SK-N-DZ (cell line): ENCODE data around the gene CPSF4L. TPM values are rescaled to one million over a fixed set of nuclear protein-coding genes. Genes with fewer than 3 reads are reported as not detected.
A peak's percentile ranks its signal among the peaks of the same experiment; 100 is the strongest.
"Not testable (repeated sequence)": the region's sequence is repeated elsewhere in the genome, so short reads cannot be mapped to it uniquely, and the experiment has no call there.

Experiments used
- DNase-seq: peaks from one replicate; pipeline ENCODE4 v3.0.0-alpha.2; 2015; ENCODE audit warnings: low spot score
- polyA plus RNA-seq, 2 experiments: library from polyadenylated mRNA; depleted of rRNA; stranded (reverse); fragments of >200 nt; gene quantifications; 2 replicates each; pipeline ENCODE4 v1.2.3, GENCODE V29; 2014

CPSF4L gene, protein sequence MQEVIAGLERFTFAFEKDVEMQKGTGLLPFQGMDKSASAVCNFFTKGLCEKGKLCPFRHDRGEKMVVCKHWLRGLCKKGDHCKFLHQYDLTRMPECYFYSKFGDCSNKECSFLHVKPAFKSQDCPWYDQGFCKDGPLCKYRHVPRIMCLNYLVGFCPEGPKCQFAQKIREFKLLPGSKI
- polyA plus RNA-seq (2014; cell fraction: cytosol; rRNA removed), result not detected in 2 replicates
- polyA plus RNA-seq (2014; cell fraction: nucleus; rRNA removed), result not detected in 2 replicates

DNA sequence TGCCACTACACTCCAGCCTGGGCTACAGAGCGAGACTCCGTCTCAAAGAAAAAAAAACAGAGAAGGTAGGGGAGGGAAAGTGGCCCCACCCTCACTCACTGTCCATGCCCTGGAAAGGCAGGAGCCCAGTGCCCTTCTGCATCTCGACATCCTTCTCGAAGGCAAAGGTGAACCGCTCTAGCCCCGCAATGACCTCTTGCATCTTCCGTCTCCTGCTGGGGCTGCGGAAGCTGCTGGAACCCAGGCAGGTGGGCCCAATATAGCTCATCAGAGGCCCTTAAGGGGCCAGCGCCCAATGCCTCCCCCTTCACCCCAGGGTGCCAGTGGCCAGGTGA, at the start of gene CPSF4L:
CPSF4L (minus strand) TSS at position 264 of the 335 bp plus-strand sequence; CDS start at position 202, 62 bp downstream.
- no peak for DNase-seq

DNA sequence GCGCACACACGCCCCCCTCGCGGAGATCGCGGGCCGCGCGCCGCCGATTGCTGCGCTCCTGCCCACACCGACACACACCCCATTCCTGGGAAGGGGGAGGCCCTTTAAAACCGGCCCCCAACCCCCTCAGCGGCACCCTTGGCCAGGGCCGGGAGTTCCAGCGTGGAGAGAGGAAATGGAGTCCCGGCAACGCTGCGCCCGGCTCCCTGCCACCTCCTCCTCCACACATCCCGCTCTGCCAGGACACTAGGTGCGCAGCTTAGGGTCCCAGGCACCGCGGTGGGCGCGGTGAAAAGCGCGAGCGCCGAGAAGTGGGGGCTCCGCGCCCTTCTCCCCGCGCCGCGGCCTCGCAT, 49.7 kb upstream of the CPSF4L start:
- no peak for DNase-seq

DNA sequence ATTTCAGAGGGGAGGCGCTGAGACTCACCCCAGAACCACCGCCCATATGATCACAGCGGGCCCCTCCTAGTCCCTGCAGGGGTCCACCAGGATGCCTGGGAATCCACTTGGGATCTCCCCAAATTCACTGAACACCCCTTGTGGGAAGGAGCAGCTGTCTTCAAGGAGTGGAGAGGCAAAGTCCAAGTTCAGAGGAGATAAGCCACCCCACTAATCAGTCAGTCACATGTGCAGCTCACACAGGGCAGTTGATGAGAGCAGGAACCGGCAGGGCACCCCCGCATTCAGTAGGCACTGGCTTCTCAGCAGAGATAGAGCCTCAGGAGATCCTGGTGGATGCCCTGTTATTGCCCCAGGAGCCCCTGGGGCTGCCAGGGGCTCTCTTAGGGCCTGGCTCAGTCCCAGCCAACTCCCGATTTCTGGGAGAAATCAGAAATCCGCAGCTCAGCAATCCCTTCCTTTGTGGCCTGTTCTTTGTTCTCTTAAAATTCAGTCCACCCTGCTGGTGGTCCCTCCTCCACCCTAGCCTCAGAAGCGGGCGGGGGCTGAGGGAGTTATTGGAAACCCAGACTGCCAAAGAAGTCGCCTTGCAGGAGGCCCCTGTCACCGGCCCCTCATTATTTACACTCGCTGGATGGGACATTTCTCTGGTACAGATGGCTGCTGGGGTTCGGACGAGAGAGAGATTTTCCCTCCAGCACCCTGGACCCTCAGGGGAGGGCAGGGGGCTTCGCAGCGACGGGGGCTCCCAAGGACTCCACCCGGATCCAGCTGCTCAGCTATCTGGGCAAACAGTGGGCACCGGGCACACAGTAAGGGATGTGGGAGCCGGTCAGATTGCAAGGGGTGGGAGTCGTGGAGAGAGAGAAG, 48.3 kb upstream of the CPSF4L start:
- no peak for DNase-seq

DNA sequence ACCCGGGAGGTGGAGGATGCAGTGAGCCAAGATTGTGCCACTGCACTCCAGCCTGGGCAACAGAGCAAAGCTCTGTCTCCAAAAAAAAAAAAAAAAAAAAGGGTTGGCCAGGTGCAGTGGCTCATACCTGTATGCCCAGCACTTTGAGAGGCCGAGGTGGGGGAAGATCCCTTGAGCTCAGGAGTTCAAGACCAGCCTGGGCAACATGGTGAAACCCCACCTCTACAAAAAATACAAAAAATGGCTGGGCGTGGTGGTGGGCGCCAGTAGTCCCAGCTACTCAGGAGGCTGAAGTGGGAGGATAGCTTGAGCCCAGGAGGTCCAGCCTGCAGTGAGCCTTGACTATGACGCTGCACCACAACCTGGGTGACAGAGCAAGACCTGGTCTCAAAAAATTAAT, 47.3 kb upstream of the CPSF4L start:
- DNase-seq, result not testable (repeated sequence)

DNA sequence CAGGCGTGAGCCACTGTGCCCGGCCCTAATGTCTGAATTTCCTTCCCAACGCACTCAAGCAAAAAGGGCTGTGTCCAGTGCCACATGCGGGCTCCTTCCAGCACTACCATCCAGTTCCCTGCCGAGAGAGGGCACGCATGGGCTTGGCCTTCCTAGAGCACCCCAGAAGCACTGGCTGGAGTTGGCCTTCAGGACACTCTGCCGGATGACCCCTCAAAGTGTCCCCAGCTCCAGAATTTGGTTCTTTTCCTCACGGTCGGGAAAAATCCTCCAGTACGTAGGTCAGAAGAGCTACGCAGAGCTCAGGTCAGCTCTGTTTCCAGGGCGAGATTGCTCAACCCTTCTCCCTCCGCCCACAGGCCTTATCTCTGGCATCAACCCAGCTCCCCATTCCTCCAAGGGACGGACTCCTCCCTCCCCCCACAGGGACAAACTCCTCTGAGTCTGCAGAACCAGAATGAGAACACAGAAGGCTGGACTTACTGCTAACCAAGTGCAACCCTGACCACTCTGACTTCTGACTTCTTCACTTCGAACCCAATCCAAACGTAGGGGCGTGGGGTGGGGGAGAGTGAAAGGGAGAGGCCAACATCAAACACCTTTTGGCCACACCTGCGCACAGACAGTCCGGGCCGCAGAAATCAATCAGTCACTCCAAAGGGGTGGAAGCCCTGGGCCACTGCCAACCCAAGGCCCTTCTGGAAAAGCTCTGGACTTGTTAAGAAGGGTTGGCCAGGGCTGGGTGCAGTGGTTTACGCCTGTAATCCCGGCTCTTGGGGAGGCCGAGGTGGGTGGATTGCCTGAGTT, 46.5 kb upstream of the CPSF4L start:
- peak; percentile 85 for DNase-seq

DNA sequence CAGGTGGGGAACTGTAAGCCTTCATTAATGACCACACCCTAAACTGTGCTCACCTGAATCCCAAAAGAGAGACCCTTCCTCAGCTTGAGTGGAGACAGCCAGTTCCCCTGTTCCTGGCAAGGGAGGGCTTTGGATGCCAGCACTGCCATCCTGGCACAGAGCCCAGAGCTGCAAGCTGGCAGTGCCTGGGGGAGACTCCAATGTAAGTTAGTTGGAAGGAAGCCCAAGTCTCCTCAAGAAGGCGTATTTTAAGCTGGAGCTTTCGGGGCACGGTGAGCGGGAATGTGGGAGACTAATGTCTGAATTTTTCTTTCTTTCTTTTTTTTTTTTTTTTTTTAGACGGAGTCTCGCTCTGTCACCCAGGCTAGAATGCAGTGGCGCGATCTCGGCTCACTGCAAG, 45.5 kb upstream of the CPSF4L start:
- DNase-seq, result no peak

DNA sequence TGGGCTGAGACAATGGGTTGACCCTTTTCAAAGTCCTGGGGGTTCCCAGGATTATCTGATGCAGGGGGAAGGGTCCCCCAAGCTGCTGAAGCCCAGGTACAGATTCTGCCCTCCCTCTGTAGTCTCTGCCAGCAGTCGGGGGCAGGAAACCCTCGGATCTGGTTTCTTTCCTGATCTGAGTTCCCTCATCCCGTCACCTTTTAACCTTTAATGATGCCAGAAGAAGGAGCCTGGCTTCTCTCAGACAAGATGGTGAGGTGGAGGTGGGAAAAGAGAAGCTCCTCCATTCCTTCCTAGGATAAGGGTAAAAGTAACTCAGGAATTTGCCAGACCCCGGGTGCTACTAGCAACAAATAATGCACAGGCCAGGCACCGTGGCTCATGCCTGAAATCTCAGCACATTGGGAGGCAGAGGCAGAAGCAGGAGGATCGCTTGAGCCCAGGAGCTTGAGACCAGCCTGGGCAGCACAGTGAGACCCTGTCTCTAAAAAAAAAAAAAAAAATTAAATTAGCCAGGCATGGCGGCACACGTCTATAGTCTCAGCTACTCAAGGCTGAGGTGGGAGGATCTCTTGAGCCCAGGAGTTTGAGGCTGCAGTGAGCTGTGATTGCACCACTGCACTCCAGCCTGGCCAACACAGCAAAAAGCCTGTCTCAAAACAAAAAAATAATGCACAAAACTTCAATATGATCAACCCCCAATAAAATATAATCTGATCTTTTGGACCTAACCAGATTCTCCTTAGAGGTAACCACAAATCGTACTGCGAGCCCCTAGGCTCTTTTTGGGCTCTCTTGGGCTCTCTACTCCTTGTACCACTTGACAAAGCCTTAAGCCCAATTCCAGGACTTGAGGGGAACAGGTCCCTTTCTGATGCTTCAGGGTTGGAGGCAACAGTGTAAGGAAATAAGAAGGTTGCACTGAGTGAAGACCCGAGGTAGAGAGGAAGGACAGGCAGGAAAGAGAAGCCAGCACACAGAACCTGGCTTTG, 44.5 kb upstream of the CPSF4L start:
- peak; percentile 87 for DNase-seq

DNA sequence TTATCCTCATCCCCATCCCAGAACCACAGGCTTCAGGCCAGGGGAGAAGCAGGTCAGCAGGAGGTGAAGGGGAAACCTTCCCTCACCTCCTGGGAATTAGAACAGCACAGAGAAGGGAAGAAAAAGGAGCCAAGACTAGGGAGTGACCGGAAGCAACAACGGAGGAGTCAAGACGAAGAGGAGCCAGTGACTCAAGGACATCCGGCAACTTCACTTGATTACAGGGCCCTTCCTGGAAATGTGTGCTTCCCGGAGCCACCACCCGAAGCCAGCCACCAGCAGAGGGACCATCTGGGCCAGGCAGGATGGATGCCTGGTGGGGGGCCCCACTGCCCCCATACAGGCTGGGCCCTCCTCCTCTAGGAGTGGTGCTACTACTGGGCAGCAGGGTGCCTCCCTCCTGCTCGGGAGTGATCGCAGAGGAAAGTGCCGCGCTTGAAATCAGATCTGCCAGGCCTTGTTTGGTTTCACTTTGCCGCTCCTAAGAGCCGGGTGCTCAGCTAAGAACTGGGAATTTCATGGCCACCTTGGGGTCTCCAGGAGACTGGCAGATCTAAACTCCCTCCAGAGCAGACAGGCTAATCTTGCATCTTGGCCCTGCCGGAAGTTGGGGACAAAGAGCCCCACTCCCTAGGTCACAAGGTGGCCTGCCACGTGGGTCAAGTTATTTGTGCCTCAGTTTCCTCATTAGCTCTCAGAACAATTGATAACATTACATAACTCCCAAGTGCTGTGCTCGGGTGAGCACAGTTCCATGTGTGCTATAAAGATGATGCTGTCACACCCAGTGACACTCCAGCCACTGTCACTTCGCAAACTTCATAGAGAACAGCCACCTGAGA, 43.5 kb upstream of the CPSF4L start:
- DNase-seq, result peak; percentile 75

DNA sequence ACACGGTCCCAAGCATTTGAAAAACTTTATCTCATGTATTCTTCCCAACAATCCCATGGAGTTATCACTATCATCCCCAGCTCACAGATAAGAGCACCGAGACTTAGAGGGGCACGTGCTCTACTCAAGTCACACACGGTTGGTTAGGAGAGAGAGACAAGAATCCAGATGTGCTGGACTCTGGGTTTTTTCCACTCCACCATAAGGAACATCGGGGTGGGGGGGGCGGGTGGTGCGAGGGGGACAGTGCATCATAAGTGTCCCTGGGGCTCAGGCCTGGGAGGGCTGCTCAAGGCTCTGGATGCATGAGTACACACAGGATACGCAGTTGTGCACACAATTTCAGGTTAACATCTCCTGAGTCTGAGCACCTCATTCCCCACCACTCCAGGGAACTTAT, 42.8 kb upstream of the CPSF4L start:
- no peak for DNase-seq

DNA sequence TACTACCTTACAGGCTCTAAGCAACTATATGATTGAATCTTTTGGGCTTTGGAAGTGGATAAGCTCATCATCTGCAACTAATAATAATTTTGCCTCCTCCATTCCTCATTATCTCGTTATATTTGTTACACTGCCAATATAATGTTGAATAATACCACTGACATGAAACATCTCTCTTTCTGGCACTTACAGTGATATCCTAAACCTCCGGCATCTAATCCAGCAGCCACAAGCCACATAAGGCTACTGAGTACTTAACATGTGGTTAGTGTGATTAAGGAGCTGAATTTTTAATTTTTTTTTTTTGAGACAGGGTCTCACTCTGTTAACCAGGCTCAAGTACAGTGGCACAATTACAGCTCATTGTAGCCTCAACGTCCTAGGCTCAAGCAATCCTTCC, 40.5 kb upstream of the CPSF4L start:
- DNase-seq, result no peak

DNA sequence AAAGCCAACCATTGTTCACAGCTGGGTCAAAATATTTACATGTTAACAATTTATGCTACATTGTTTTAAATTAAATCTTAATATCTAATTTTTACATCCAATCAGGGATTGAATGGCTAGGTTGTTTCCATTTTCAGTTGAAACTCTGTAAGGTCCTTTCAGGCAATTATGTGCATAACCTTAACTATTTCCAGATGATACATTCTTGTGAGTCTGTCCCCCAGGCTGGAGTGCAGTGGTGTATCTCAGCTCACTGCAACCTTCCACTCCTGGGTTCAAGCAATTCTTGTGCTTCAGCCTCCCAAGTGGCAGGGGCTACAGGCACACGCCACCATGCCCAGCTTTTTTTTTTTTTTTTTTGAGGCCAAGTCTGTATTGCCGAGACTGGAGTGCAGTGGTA, 39.7 kb upstream of the CPSF4L start:
- DNase-seq, result no peak

DNA sequence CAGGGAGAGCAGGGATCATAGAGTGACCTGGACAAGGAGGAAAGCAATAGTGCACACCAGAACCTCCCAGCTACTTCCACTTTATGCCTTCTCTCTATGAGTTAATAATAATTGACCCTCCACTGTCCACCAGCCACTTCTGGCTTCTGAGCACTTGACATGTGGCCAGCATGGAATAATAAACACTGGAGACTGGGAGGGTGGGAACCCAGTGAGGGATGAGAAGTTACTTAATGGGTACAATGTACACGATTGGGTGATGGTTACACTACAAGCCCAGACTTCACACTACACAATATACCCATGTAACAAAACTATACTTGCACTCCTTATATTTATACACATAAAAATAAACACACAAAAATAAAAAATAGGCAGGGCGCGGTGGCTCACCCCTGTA, 38.7 kb upstream of the CPSF4L start:
- no peak for DNase-seq

DNA sequence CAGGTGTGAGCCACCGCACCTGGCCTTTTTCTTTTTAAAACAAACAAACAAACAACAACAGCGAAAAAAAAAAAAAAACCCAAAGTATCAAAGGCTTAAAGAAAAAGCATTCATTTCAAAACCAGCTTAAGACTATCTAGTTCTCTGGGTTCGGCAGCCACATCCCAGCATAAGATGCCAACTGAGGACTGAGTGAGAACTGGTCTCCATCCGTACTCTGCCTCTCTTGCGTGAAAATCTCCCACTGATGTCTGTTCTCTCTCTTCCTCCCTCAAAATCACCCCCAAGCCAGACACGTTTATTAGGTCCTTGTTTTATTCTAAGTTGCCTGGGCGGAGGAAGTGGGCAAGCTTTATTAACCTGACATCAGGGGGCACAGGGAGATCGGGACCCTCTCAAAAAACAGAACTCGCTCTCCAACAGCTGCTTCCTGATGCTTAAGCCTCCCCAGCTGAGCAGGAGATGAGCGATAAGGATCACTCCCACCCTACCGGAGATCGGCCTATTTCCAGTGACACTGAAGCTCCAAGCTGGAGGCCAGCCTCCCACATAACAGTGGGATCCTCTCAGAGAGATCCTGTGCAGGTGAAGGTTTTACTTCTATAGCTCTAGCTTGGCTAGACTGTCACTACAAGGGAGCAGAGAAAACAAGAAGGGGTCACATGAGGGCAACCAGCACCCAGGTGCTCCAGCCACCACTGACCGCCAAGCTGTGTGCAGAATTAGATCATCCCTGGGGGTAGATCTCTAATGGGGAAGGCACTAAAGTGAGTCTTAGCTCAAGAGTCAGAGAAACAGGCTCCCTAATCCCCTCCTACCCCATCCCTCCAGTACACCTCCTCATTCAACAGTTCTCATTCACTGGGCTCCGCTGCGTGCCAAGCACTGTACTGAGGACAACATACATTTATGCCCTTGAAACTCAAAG, 36.5 kb upstream of the CPSF4L start:
- peak; percentile 81 for DNase-seq

DNA sequence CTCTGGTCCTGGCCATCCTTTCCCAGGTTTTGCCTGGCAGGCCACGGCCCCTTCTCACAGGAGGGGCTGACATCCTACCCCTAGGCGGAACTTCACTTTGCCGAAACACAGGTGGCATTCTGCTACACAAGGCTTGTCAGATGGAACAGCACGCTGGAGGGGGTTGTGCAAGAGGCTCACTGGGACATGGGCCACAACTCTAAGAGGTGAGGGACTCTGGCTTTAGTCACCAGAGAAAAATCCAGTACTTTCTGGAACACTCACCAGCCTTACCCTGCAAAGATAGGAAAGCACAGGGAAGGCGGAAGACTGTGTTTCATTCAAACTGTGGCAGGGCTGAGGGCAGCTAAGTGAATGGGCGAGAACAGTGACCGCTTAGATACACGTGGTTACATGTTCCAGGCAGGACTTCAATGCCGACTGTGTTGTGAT, 31.8 kb upstream of the CPSF4L start:
- DNase-seq, result no peak

DNA sequence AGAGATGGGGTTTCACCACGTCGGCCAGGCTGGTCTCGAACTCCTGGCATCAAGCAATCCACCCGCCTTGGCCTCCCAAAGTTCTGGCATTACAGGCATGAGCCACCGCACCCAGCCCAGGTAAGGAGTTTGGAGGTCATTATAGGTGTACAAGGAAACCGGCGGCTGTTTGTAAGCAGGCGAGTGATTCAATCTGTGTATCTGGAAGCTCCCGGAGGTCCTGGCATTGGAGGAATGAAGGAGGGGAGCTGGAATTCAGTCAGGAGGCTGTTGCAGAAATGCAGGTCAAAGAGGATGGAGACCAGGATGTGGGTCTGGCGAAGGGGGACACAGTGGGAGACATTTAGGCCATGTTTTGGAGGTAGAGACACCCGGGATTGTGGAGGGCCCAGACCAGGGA, 31.4 kb upstream of the CPSF4L start:
- no peak for DNase-seq

DNA sequence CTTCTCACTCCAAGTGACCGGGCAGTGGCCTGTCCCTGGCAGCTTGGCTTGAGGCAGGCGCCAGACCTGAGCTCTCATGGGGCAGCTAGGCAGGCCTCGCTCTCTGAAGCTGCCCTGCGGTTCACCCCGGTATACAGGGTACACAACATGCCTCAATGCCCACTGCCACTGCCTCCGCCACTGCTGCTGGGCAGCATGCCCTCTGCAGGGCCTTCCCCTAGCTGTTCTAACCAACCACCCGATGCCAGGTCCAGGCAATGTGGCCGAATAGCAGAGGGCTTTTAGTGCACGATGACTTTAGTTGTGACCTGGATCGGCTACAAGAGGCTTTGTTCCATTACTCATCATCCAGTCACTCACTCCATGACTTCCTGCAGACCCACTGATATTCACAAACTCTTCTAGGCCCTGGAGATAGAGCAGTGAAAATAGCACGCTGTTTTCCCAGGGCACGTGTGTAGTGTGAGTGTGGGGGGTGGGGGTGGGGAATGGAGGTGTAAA, 30.4 kb upstream of the CPSF4L start:
- DNase-seq, result no peak

DNA sequence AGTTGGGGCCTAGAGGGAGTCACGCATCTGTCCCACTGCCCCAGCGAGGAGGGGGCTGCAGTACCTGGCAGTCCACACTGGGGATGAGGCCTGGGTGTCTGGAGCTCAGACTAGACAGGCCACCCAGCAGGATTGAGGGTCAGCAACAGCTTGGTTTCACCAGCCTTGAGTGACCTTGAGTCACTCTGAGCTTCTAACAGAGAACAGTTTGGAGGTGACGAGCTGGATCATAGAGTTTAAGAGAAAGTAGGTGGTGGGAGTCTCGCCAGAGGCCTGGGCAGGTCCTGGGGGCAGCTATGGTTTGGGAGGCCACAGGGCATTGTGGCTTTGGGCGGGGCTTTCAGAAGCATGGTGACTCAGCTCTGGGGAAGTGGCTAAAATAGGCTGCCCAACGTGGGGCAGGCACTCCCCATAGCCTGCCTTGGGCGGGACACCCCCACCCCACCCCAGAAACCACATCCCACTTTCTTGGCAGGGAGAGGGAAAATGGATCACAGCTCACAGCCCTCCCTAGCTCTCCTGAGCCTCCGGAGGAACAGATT, 29.7 kb upstream of the CPSF4L start:
- DNase-seq, result no peak

DNA sequence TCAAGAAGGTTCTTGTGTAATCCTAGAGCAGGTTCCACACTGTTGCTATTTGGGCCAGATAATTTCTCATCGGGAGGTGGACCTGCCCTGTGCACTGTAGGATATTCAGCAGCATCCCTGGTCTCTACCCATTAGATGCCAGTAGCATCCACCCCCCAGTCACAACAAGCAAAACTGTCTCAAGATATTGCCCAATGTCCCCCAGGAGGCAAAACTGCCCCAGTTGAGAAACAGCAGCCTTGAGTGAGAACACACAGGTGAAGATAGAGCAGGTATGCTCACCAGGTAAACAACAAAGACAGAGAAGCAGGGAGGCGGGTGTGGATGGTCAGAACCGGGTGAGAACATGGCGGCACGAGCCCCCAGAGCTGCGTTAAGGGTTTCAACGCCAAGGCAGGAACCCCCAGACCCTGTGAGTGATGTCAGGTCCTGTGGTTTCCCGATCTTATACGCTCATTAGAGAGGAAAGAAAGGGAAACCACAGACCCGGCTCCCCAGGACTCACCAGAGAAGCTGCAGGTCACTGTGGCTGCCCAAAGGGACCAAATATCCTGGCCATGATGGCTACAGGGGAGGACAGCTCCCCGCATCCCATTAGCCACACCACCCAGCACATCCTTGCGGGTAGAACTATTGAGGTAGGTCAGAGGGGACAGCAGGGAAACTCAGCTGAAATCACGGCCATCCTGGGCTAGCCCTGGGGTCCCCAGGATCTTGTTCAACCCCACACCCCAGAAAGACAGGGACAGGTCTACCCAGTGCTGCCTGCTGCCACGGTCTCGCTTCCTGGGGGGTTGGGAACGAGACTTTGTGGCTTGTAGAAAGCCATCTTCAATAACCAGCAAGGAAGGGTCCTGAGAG, 28.9 kb upstream of the CPSF4L start:
- DNase-seq, result no peak
